Activated CD4-positive, alpha-beta T cell treated with anti-CD3 and anti-CD28 coated beads for 36 hours (primary cell): ENCODE measurements around the gene CREBBP. TPM values are rescaled to one million over a fixed set of nuclear protein-coding genes. Genes with fewer than 3 reads are reported as not detected.
A peak's percentile ranks its signal among the peaks of the same experiment; 100 is the strongest.
"Not testable (repeated sequence)": the region's sequence is repeated elsewhere in the genome, so short reads cannot be mapped to it uniquely, and the experiment has no call there.

Experiments used
- ATAC-seq: fragments of 200-7000 bp; cut with Tn5 transposase; one replicate; pipeline ENCODE4 v1.10.0; 2021; ENCODE audit warnings: mild to moderate bottlenecking, moderate library complexity
- CTCF ChIA-PET: fragments of 350-600 bp; sonication (Branson Sonifier 250); formaldehyde crosslinking; loops from one replicate; lab custom pipeline; 2021; ENCODE audit warnings: antibody characterized with exemption; lab: Charles Lee
- POLR2A ChIA-PET: fragments of 350-600 bp; sonication (Branson Sonifier 250); formaldehyde crosslinking; loops from one replicate; lab custom pipeline; 2021; ENCODE audit warnings: antibody characterized with exemption, inconsistent platforms; lab: Charles Lee
- DNase-seq: peaks from one replicate; pipeline ENCODE4 v3.0.0-alpha.2; 2020
- H3K27ac Mint-ChIP-seq: one replicate; pipeline ENCODE4 v1.8.0; 2021; ENCODE audit warnings: mixed read lengths
- H3K27me3 Mint-ChIP-seq: one replicate; pipeline ENCODE4 v1.8.0; 2021; ENCODE audit warnings: mixed read lengths
- H3K36me3 Mint-ChIP-seq: one replicate; pipeline ENCODE4 v1.8.0; 2021; ENCODE audit warnings: low read depth, mixed read lengths
- H3K4me1 Mint-ChIP-seq: one replicate; pipeline ENCODE4 v1.8.0; 2021; ENCODE audit warnings: mixed read lengths
- H3K4me3 Mint-ChIP-seq: one replicate; pipeline ENCODE4 v1.8.0; 2021; ENCODE audit warnings: mild to moderate bottlenecking, moderate library complexity, mixed read lengths
- H3K9me3 Mint-ChIP-seq: one replicate; pipeline ENCODE4 v1.8.0; 2021; ENCODE audit warnings: low read depth, mixed read lengths
- intact Hi-C, 2 experiments: fragments of 100-400 bp; cut with DNase I in 1 of 2; cut with micrococcal nuclease in 1 of 2; formaldehyde crosslinking; loops; one replicate each; pipeline versions ENCODE4 v1.14.2 to v1.15.1; 2022 to 2024; cut with DNase I, micrococcal nuclease
- total RNA-seq, 2 experiments: library from RNA; stranded (reverse); gene quantifications; one replicate each; pipeline ENCODE4 v1.2.3, GENCODE V29; 2021

CREBBP gene
- 10 to 100 TPM; 28.1 to 37.4 TPM for total RNA-seq

DNA sequence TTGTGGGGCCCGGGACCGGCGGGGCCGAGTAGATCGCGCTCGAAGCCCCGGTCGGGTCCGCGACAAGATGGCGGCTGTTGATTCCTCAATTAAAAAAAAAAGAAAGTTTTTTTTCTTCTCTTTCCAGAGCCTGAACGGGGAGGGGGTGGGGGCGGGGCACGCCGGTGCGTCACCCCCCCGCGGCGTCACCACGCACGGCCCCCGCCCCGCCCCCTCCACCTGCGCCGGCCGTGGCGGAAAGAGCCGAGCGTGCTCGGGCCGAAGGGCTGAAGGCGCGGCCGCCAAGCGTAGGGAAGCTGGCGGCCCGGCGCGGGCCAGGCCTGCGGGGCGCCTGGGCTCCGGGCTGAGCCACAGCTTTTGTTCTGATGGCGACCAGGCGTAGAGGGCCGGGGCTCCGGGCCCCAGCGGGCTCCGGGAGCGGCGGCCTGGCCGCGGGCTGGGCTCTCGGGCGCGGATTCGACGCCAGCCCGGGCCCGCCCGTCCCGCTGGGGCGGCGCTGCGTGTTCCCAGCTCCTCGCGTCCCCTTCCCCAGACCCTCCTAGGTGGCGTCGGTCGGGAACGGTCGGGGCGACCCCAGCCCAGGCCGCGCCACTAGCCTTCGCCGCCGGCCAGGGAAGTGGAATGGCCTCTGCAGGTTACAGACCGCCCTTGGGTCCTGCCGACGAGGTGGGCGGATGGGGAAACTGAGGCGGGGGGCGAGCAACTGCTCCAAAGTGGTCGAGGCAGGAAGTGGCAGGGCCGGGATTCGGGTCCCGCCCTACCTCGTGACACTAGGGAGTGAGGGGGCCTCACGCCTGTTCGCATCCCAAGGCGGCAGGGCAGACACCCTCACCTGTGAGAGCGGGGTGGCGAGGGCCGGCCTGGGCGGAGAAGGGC is at the start of gene CREBBP:
CREBBP (minus strand) TSS at position 91 of the 876 bp plus-strand sequence. CDS start 797 bp downstream, outside the sequence.
- POLR2A ChIA-PET, result interaction anchor here (1.0 kb wide), 1 partner anchor 10 kb away, joined by 4 read pairs; no protein-coding TSS in a partner anchor
- H3K27me3 Mint-ChIP-seq, result peaks cover 6% of the 10 kb centered on the region
- H3K9me3 Mint-ChIP-seq, result no peaks in the 10 kb centered on the region

DNA sequence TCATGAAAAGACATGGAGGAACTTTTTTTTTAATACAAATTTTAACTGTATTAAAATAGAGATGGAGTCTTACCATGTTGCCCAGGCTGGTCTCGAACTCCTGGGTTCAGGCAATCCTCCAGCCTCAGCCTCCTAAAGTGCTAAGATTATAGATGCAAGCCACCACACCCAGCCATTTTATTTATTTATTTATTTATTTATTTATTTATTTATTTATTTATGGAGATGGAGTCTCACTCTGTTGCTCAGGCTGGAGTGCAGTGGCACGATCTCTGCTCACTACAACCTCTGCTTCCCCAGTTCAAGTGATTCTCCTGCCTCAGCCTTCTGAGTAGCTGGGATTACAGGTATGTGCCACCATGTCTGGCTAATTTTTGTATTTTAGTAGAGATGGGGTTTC is 46.6 kb upstream of the CREBBP start:
- CTCF ChIA-PET, result interaction anchor here (1.3 kb wide), 1 partner anchor 10 kb away, joined by 5 read pairs; no protein-coding TSS in a partner anchor
- intact Hi-C loops, DNase-seq, H3K4me3 Mint-ChIP-seq, H3K36me3 Mint-ChIP-seq, H3K4me1 Mint-ChIP-seq, H3K27me3 Mint-ChIP-seq, ATAC-seq, POLR2A ChIA-PET, H3K27ac Mint-ChIP-seq, H3K9me3 Mint-ChIP-seq: not testable (repeated sequence)

More for the DNA sequence above, at the start of gene CREBBP:
- ATAC-seq, result peak; percentile 89
- H3K4me3 Mint-ChIP-seq, result peak within 1 kb of the TSS; percentile 79
- intact Hi-C loops, result loop anchor here (1.0 to 5.0 kb wide), 16 partner anchors 92 to 886 kb away; partner anchors contain the start of genes ANKS3 (in 1 of the 2), CORO7 (in 1 of the 2), DNAAF8 (in 1 of the 2) and DNASE1 (in 1 of the 2)
- H3K27ac Mint-ChIP-seq, result peak within 1 kb of the TSS; percentile 69
- CTCF ChIA-PET, result interaction anchor here (0.8 kb wide), 1 partner anchor 9 kb away, joined by 3 read pairs; no protein-coding TSS in a partner anchor
- peaks cover 16% of the 10 kb centered on the region for H3K36me3 Mint-ChIP-seq
- H3K4me1 Mint-ChIP-seq, result peaks cover 36% of the 10 kb centered on the region
- peak; percentile 93 for DNase-seq

DNA sequence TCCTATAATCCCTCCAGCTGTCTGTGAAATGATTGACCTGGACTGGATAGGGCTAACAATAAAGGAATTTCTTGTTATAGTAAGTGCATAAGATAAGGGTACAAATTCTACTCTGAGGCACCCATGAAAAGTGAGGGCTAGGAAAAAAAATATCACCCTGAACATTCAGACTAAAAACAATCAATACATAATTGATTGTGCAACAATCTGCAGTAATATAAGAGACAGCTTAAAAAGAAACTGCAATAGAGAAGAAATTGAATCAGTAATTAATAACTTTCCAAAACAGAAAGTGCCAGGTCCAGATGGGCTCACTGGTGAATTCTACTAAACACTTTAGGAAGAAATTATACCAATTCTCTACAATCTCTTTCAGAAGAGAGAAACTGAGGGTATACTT is 44.2 kb upstream of the CREBBP start:
- ChIA-PET CTCF (interaction anchor here (1.6 kb wide), 1 partner anchor 14 kb away, joined by 7 read pairs; no protein-coding TSS in a partner anchor), POLR2A (no interaction called here)
- Mint-ChIP-seq H3K27ac (no peak overlapping the region), H3K27me3 (peaks cover 7% of the 10 kb centered on the region), H3K4me3 (no peak overlapping the region), H3K4me1 (no peaks in the 10 kb centered on the region), H3K36me3 (no peaks in the 10 kb centered on the region), H3K9me3 (no peaks in the 10 kb centered on the region)
- no peak for ATAC-seq
- DNase-seq, result no peak
- intact Hi-C loops, result no loop called here

DNA sequence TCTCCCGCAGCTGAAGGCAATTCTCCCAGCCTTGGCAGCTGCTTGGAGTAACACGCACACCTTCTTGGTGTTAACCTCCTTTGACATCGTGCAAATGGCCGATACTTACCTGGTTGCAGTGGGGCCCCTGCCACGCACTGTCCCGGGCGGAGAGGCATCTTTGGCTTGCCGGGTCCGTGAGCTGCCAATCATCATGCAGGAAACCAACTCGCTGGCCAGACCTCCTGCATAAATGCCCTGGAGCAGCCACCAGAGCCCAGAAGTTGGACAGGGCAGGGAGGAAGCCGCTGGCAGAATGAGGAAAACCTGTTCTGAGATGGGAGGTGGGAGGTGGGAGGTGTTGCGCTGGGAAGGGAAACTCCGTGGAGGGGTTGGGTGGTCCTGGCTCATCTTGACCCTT is 41.7 kb upstream of the CREBBP start:
- POLR2A ChIA-PET, result no interaction called here
- Mint-ChIP-seq H3K4me3 (no peak overlapping the region), H3K27me3 (peaks cover 7% of the 10 kb centered on the region), H3K4me1 (no peaks in the 10 kb centered on the region), H3K36me3 (no peaks in the 10 kb centered on the region), H3K27ac (no peak overlapping the region), H3K9me3 (peaks cover 2% of the 10 kb centered on the region)
- intact Hi-C loops, result no loop called here
- ATAC-seq (no peak), DNase-seq (no peak)
- CTCF ChIA-PET, result no interaction called here

DNA sequence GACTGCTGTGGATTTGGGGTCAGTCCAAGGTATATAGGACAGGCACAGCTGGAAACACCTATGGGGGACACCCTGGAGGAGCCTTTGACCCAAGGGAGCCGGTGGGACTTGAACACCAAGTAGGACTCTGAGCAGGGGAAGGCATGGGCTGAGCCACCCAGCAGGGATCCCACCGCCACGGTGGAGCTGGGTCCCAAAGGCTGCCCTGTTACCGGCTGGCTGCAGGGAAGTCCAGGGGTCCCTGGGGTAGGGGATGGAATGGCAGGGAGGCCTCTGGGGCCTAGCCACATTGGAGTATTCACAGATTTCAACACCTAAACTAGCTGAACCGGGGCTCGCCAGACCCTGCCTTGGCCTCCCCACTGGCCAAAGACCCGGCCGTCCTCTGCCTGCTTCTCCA is 39.7 kb upstream of the CREBBP start:
- ChIA-PET POLR2A (no interaction called here), CTCF (interaction anchor here (0.6 kb wide), 2 partner anchors 21 to 411 kb away, joined by 3 read pairs; no protein-coding TSS in a partner anchor)
- intact Hi-C loops, result no loop called here
- Mint-ChIP-seq H3K4me1 (no peaks in the 10 kb centered on the region), H3K9me3 (peaks cover 2% of the 10 kb centered on the region), H3K36me3 (no peaks in the 10 kb centered on the region), H3K4me3 (no peak overlapping the region), H3K27me3 (peaks cover 7% of the 10 kb centered on the region), H3K27ac (no peak overlapping the region)
- DNase-seq (no peak), ATAC-seq (no peak)

DNA sequence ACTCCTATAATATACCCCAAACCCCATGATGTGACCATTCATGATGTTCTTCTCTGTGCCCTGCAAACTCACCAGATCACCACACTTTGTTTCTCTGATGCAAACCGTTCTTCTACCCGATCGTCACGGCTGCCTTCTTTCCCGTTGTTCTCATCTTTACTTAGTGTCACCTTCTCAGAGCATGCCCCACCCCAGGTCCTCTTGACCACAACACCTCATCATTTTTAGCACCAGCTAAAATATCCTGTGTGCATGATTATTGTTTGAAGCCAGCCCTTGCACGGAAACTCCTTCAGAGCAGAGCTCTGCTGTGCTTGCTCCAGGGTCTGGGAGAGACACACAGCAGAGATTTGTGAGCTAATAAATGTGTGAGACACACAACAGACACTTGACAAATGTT is 38.9 kb upstream of the CREBBP start:
- no peak overlapping the region for H3K27ac Mint-ChIP-seq
- H3K27me3 Mint-ChIP-seq, result peaks cover 7% of the 10 kb centered on the region
- ChIA-PET POLR2A (no interaction called here), CTCF (interaction anchor here (0.6 kb wide), 1 partner anchor 412 kb away, joined by 3 read pairs; no protein-coding TSS in a partner anchor)
- no peak overlapping the region for H3K4me3 Mint-ChIP-seq
- no peak for ATAC-seq
- DNase-seq, result no peak
- intact Hi-C loops, result no loop called here
- peaks cover 2% of the 10 kb centered on the region for H3K9me3 Mint-ChIP-seq
- H3K36me3 Mint-ChIP-seq, result no peaks in the 10 kb centered on the region
- no peaks in the 10 kb centered on the region for H3K4me1 Mint-ChIP-seq

DNA sequence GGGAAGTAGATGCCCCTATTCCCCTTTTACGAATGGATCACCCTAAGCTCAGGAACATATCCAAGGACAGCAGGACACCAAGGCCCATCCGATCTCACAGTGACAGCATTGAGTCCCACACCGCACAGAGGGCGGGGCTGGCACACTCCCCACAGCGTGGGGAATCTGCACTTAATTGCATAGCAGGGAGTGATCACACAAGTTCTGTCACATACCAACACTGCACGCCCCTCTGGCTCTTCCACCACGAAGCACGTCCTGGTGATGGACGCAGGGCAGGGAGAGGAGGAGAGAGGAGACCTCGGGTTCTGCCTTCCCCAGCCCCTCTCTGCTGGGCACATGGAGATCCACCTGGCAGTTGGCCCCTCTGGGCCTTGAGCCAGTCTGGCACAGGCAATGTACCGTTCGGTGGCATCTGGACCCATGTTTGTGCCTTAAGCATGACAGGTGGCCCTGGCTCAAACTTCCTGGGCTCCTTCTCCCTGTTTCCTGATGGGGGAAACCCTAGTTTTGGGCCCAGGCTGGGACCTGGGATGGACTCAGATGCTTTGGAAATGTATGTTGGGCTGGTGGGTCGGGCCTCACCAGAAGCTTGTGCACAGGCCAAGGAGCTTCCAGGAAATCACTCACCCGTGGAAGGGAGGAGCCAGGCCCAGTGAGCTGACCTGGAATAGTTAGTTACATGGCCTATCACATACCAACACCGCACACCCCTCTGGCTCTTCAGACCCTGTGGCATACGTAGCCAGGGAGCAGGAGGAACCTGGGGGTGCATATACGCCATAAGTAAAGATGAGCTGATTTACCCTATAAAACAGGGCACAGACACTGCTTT is 35.1 kb upstream of the CREBBP start:
- Mint-ChIP-seq H3K9me3 (peaks cover 2% of the 10 kb centered on the region), H3K4me3 (no peak overlapping the region), H3K36me3 (no peaks in the 10 kb centered on the region), H3K27me3 (peaks cover 5% of the 10 kb centered on the region), H3K27ac (no peak overlapping the region), H3K4me1 (no peaks in the 10 kb centered on the region)
- ChIA-PET POLR2A (no interaction called here), CTCF (interaction anchor here (0.7 kb wide), 1 partner anchor 64 kb away, joined by 4 read pairs; no protein-coding TSS in a partner anchor)
- no peak for ATAC-seq
- DNase-seq, result no peak
- intact Hi-C loops, result no loop called here

DNA sequence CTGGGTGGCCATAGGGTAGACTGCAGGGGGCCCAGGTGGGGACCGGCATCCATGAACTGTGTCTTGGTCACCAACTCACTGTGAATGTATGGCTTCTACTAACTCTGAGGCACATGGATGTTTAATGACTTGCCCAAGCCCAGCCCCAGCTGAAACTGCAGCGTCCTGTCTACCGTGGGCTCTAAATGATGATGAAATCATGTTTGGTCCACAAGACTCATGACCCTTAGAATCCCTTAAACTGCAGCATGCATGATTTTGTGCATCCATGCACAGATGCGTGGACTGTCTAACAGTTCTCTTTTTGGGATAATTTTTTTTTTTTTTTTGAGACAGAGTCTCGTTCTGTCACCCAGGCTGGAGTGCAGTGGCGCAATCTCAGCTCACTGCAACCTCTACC is 32.4 kb upstream of the CREBBP start:
- H3K36me3 Mint-ChIP-seq, result no peaks in the 10 kb centered on the region
- peaks cover 3% of the 10 kb centered on the region for H3K27me3 Mint-ChIP-seq
- POLR2A ChIA-PET, result no interaction called here
- CTCF ChIA-PET, result interaction anchor here (0.6 kb wide), 1 partner anchor 221 kb away, joined by 3 read pairs; no protein-coding TSS in a partner anchor
- ATAC-seq (no peak), DNase-seq (no peak)
- intact Hi-C loops, result no loop called here
- no peak overlapping the region for H3K4me3 Mint-ChIP-seq
- no peaks in the 10 kb centered on the region for H3K9me3 Mint-ChIP-seq
- H3K27ac Mint-ChIP-seq, result no peak overlapping the region
- H3K4me1 Mint-ChIP-seq, result no peaks in the 10 kb centered on the region

DNA sequence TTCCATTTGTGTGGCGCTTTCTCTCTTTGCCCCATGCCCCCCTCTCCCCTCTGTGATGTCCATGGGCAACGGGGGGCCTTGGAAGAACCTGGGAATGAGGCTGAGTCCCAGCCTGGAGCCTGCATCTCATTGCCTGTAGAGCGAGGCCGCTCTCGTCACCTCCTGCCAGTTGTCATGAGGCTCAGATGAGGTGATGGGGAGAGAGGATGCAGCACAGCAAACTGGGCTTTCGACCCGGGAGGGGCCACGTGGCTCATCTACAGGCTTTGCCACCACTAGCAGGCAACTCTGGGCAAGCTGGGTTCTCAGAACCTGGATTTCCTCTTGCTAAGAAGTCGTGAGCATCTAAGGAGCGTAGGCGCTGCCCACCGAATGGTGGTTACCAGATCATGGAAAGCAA is 31.9 kb upstream of the CREBBP start:
- ATAC-seq (no peak), DNase-seq (no peak)
- ChIA-PET POLR2A (no interaction called here), CTCF (interaction anchor here (0.6 kb wide), 1 partner anchor 23 kb away, joined by 3 read pairs; no protein-coding TSS in a partner anchor)
- peaks cover 3% of the 10 kb centered on the region for H3K27me3 Mint-ChIP-seq
- H3K36me3 Mint-ChIP-seq, result no peaks in the 10 kb centered on the region
- intact Hi-C loops, result no loop called here
- H3K4me3 Mint-ChIP-seq, result no peak overlapping the region
- no peaks in the 10 kb centered on the region for H3K4me1 Mint-ChIP-seq
- H3K9me3 Mint-ChIP-seq, result no peaks in the 10 kb centered on the region
- H3K27ac Mint-ChIP-seq, result no peak overlapping the region

DNA sequence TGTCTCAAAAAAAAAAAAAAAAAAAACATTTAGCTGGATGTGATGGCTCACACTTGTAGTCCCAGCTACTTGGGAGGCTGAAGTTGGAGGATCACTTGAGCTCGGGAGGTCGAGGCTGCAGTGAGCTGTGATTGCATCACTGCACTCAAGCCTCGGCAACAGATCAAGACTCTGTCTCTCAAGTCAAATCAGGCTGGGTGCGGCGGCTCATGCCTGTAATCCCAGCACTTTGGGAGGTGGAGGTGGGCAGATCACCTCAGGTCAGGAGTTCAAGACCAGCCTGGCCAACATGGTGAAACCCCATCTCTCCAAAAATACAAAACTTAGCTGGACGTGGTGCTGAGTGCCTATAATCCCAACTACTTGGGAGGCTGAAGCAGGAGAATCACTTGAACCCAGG is 31.2 kb upstream of the CREBBP start:
- ATAC-seq, H3K9me3 Mint-ChIP-seq, POLR2A ChIA-PET, CTCF ChIA-PET, intact Hi-C loops, H3K27ac Mint-ChIP-seq, H3K4me3 Mint-ChIP-seq, DNase-seq, H3K36me3 Mint-ChIP-seq, H3K4me1 Mint-ChIP-seq, H3K27me3 Mint-ChIP-seq: not testable (repeated sequence)
